PFSK-1 (cell line): ENCODE data around the gene DTYMK.

Source experiments
- FOXP2 ChIP-seq: optimal IDR thresholded peaks from 2 replicates; pipeline ENCODE3; 2011; ENCODE audit warnings: borderline replicate concordance, control low read depth, inconsistent platforms; ENCODE audit not compliant: insufficient read depth; ENCODE audit errors: extremely low read length, extremely low read depth
- POLR2AphosphoS5 ChIP-seq: IDR thresholded peaks from 2 replicates; pipeline ENCODE4 v1.6.1; 2012; ENCODE audit warnings: low read depth, mild to moderate bottlenecking, control low read depth, low read length, moderate library complexity
- SIN3A ChIP-seq: IDR thresholded peaks from 2 replicates; pipeline ENCODE4 v1.6.1; 2012; ENCODE audit warnings: mild to moderate bottlenecking, low read length, moderate library complexity, borderline replicate concordance; ENCODE audit not compliant: insufficient read depth
- TAF1 ChIP-seq: IDR thresholded peaks from 2 replicates; pipeline ENCODE4 v1.6.1; 2012; ENCODE audit warnings: low read length, control low read depth, borderline replicate concordance; ENCODE audit not compliant: insufficient read depth
- TF ChIP-seq, protein P1 (sequence below), 2 experiments: IDR thresholded peaks; 2 replicates each; pipeline versions ENCODE4 v1.6.1 to v1.8.0; 2011 to 2012; ENCODE audit warnings: low read depth in 2 of 2, low read length in 2 of 2, control low read depth in 1 of 2, inconsistent platforms in 1 of 2, mild to moderate bottlenecking in 1 of 2, moderate library complexity in 1 of 2; ENCODE audit not compliant: insufficient read depth in 1 of 2

DNA sequence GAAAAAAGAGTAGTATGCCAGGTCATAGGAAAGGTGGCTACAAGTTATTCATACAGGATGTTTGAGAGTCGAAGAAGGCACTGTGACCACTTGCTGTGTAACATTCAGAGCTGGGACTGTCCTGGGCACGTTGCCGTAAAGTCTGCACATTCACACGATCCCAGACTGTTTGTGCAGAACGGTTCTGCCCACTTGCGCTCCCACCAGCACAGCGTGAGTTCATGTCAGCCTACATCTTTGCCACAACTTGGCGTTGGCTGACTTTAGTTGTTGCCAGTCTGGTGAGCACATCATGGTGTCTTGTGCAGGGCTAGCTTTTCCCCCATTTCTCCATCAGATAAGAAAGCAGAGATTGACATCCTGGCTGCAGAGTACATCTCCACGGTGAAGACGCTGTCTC is 22.3 kb upstream of the DTYMK start:
- TF ChIP-seq, protein P1, sequence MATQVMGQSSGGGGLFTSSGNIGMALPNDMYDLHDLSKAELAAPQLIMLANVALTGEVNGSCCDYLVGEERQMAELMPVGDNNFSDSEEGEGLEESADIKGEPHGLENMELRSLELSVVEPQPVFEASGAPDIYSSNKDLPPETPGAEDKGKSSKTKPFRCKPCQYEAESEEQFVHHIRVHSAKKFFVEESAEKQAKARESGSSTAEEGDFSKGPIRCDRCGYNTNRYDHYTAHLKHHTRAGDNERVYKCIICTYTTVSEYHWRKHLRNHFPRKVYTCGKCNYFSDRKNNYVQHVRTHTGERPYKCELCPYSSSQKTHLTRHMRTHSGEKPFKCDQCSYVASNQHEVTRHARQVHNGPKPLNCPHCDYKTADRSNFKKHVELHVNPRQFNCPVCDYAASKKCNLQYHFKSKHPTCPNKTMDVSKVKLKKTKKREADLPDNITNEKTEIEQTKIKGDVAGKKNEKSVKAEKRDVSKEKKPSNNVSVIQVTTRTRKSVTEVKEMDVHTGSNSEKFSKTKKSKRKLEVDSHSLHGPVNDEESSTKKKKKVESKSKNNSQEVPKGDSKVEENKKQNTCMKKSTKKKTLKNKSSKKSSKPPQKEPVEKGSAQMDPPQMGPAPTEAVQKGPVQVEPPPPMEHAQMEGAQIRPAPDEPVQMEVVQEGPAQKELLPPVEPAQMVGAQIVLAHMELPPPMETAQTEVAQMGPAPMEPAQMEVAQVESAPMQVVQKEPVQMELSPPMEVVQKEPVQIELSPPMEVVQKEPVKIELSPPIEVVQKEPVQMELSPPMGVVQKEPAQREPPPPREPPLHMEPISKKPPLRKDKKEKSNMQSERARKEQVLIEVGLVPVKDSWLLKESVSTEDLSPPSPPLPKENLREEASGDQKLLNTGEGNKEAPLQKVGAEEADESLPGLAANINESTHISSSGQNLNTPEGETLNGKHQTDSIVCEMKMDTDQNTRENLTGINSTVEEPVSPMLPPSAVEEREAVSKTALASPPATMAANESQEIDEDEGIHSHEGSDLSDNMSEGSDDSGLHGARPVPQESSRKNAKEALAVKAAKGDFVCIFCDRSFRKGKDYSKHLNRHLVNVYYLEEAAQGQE (IDR thresholded peaks at IDR 0.05; ENCODE audit: insufficient read depth in 1 of 2, low read depth in 2 of 2, low read length in 2 of 2) = no peak
- TF ChIP-seq POLR2AphosphoS5 (no peak), SIN3A (no peak), TAF1 (no peak), FOXP2 (no peak)
